ACC112 (cell line): Measurements from ENCODE around the gene VENTX.

Experiments
- H2AFZ ChIP-seq: fragments of 200-600 bp; sonication (generic); one replicate; pipeline ENCODE4 v1.6.0; 2017; ENCODE audit warnings: antibody characterized with exemption, low read length; ENCODE audit not compliant: unreplicated experiment
- H3K27ac ChIP-seq: fragments of 200-600 bp; sonication (generic); 2 replicates; pipeline ENCODE4 v1.5.1; 2014; ENCODE audit warnings: low read depth, mild to moderate bottlenecking, antibody characterized with exemption, low read length, moderate library complexity
- H3K27me3 ChIP-seq: fragments of 200-600 bp; sonication (generic); 2 replicates; pipeline ENCODE4 v1.6.1; 2014; ENCODE audit warnings: mild to moderate bottlenecking, antibody characterized with exemption, low read length, moderate library complexity, mixed read lengths; ENCODE audit not compliant: insufficient read depth
- H3K36me3 ChIP-seq: fragments of 200-600 bp; sonication (generic); 2 replicates; pipeline ENCODE4 v1.6.1; 2016; ENCODE audit warnings: mild to moderate bottlenecking, antibody characterized with exemption, low read length, moderate library complexity, mixed read lengths; ENCODE audit not compliant: insufficient read depth
- H3K4me1 ChIP-seq: fragments of 200-600 bp; sonication (generic); one replicate; pipeline ENCODE4 v1.6.1; 2016; ENCODE audit warnings: low read length, mixed read lengths; ENCODE audit not compliant: insufficient read depth, unreplicated experiment, control insufficient read depth
- H3K4me3 ChIP-seq: fragments of 200-600 bp; sonication (generic); 2 replicates; pipeline ENCODE4 v1.5.1; 2014; ENCODE audit warnings: mild to moderate bottlenecking, low read depth, low read length
- H3K79me2 ChIP-seq: fragments of 200-600 bp; sonication (generic); one replicate; pipeline ENCODE4 v1.6.0; 2016; ENCODE audit warnings: low read length; ENCODE audit not compliant: control insufficient read depth, unreplicated experiment, insufficient read depth

VENTX gene

DNA sequence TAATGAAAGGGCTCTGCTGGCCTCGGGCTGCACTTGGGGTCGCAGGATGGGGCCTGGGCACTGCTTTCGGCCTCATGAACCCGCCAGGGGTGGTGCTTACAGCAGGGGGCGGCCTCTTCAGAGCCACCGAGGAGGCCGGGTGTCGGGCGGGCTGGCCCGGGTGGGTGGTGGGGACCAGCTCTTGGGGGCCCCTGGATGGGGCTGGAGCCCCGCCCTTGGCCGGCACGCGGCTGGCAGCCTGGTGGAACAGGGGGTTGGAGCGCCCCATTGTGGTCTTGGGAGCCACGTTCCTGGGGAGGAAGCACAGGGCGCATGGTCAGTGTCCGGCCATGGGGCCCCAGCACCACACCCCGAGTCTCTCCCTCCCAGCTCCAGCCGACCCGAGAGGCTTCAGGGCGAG is 30.2 kb downstream of the VENTX start:
- Histone ChIP-seq H3K4me1 (no peaks in the 10 kb centered on the region), H3K79me2 (no peaks in the 10 kb centered on the region), H3K27me3 (no peaks in the 10 kb centered on the region), H2AFZ (no peak overlapping the region), H3K4me3 (no peak overlapping the region), H3K27ac (no peak overlapping the region), H3K36me3 (no peaks in the 10 kb centered on the region)

DNA sequence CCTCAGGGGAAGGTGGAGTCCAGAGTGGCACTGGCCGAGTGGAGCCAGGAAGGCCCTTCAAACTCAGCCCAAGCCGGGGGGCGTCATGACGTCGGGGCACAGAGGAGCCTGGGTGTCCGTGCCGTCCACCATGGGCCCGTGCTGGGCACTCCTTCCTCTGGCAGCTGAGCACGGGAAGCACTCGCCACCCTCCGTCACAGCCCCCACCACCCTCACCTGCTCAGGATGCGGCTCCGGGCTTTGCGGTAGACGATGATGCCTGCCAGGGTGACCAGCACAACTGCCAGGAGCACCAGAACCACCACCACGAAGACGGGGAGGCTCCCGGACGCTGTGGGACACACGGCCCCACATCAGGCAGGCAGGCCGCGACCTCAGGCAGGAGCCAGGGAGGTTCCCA is 30.9 kb downstream of the VENTX start:
- Histone ChIP-seq H3K4me1 (no peaks in the 10 kb centered on the region), H3K4me3 (no peak overlapping the region), H3K36me3 (no peaks in the 10 kb centered on the region), H3K27ac (no peak overlapping the region), H3K27me3 (no peaks in the 10 kb centered on the region), H3K79me2 (no peaks in the 10 kb centered on the region), H2AFZ (no peak overlapping the region)

DNA sequence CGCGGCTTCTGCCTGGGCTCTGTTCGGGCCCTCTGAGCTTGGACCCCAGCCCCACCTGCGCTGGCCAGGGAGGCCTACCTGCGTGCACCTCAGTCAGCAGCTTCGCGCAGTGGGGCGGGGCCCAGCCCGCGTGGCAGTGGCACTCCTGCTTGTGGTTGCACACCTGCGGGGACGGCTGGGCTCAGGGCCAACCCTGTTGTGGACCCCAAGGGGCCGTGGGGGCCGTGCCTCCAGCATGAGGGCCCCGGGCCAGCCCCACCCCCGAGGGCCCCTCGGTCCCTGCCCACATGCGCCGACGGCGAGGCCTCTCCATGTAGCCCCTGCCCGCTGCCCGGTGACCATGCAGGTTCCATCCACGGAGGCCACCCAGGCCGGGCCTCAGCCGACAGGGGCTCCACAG is 31.7 kb downstream of the VENTX start:
- Histone ChIP-seq H3K27ac (no peak overlapping the region), H3K4me1 (no peaks in the 10 kb centered on the region)

DNA sequence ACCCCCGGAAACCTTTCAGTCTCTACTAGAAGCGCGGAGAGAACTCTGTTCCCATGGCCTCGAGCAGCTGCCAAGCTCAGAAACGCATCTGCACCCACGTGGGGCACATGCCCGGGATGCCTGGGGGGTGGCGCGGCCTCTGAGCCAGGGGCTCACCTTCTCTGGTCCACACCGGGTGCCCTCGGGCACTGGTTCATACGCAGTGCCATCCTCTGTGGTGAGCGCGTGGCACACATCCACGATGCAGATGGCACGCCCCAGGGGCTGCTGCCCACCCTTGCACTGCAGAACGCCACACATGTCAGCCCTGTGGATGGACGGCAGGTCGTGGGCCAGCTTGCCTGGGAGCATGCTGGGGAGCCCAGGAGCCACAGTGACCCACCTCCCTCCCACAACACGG is 32.5 kb downstream of the VENTX start:
- no peaks in the 10 kb centered on the region for H3K36me3 ChIP-seq
- no peak overlapping the region for H3K27ac ChIP-seq
- H3K79me2 ChIP-seq, result no peaks in the 10 kb centered on the region
- no peak overlapping the region for H2AFZ ChIP-seq
- no peak overlapping the region for H3K4me3 ChIP-seq
- H3K27me3 ChIP-seq, result no peaks in the 10 kb centered on the region
- H3K4me1 ChIP-seq, result no peaks in the 10 kb centered on the region

More for the DNA sequence above, 31.7 kb downstream of the VENTX start:
- Histone ChIP-seq H3K27me3 (no peaks in the 10 kb centered on the region), H3K4me3 (no peak overlapping the region), H2AFZ (no peak overlapping the region), H3K36me3 (no peaks in the 10 kb centered on the region), H3K79me2 (no peaks in the 10 kb centered on the region)

DNA sequence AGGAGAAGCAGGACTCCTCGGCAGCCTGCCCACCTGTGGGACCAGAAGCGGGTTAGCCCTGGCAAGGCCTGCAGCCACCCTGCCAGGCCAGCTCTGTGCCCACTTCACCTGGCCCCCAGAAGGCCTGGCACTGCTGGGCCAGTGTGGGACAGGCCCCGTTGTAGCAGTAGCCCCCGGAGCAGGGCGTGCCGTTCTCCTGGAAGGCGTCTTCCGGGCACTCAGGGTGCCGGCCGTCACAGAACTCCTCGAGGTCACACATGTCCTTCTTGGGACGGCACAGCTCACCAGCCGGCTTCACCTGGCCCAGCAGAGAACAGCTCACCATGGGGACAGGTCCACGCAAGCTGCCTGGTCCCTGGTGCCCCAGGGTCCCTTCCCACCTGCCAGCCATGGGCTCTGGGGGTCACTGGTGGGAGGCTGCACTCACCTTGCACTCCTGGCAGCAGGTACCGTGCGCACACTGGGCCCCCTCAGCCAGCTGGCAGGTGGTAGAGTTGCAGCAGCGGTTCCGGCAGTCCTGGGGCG is 33.2 kb downstream of the VENTX start:
- no peak overlapping the region for H2AFZ ChIP-seq
- H3K79me2 ChIP-seq, result no peaks in the 10 kb centered on the region
- no peak overlapping the region for H3K27ac ChIP-seq
- no peak overlapping the region for H3K4me3 ChIP-seq
- no peaks in the 10 kb centered on the region for H3K4me1 ChIP-seq
- H3K27me3 ChIP-seq, result 0 out of 2 replicates have a peak, but pooled peaks cover 6% of the 10 kb centered on the region
- H3K36me3 ChIP-seq, result no peaks in the 10 kb centered on the region

DNA sequence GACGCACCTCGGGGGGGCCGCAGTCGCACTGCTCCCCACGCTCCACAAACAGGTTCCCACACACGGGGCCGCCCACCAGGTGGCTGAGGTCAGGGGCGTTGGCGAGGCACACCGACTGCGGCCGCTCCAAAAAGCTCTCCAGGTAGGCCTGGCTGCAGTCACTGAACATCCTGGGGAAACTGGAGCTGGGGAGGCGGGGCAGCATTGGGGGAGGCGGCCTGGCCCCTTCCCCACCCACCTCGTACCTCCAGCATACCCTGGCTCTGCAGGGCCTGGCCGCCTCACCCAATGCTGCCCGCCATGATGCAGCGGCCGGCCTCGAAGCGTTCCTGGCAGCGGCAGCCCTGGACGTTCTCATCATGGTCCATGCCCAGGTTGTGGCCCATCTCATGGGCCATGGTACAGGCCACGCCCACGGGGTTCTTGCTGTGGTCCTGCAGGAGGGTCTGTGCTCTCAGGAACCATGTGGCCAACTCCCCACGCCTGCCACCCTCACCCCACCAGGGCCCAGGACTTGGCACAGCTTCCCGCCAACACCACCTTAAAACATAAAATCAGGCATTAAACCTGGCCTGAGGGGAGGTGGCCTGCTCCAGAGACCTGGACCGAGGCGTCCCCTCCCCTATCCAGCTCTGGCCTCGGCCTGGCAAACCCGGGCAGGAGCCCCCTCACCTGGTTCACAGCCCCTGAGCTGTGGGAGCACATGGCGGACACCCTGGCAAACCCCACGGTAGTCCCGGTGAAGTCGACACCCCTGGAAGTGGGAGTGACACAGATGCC is 34.1 kb downstream of the VENTX start:
- Histone ChIP-seq H2AFZ (no peak overlapping the region), H3K27ac (no peak overlapping the region), H3K4me1 (no peaks in the 10 kb centered on the region), H3K79me2 (no peaks in the 10 kb centered on the region), H3K4me3 (no peak overlapping the region), H3K27me3 (peaks cover 14% of the 10 kb centered on the region; the same call in 1 of the 2 replicates), H3K36me3 (no peaks in the 10 kb centered on the region)

GRCh38 chr10:133272301-133272963 is 34.8 kb downstream of the VENTX start:
- no peak overlapping the region for H2AFZ ChIP-seq
- no peaks in the 10 kb centered on the region for H3K36me3 ChIP-seq
- H3K79me2 ChIP-seq, result no peaks in the 10 kb centered on the region
- peaks cover 14% of the 10 kb centered on the region; the same call in 1 of the 2 replicates for H3K27me3 ChIP-seq
- no peaks in the 10 kb centered on the region for H3K4me1 ChIP-seq
- H3K27ac ChIP-seq, result no peak overlapping the region
- no peak overlapping the region for H3K4me3 ChIP-seq

GRCh38 chr10:133272964-133273420 is 35.3 kb downstream of the VENTX start:
- Histone ChIP-seq H3K79me2 (no peaks in the 10 kb centered on the region), H3K27ac (no peak overlapping the region), H3K36me3 (no peaks in the 10 kb centered on the region), H2AFZ (no peak overlapping the region), H3K4me1 (peaks cover 2% of the 10 kb centered on the region), H3K4me3 (no peak overlapping the region), H3K27me3 (peaks cover 14% of the 10 kb centered on the region; the same call in 1 of the 2 replicates)

DNA sequence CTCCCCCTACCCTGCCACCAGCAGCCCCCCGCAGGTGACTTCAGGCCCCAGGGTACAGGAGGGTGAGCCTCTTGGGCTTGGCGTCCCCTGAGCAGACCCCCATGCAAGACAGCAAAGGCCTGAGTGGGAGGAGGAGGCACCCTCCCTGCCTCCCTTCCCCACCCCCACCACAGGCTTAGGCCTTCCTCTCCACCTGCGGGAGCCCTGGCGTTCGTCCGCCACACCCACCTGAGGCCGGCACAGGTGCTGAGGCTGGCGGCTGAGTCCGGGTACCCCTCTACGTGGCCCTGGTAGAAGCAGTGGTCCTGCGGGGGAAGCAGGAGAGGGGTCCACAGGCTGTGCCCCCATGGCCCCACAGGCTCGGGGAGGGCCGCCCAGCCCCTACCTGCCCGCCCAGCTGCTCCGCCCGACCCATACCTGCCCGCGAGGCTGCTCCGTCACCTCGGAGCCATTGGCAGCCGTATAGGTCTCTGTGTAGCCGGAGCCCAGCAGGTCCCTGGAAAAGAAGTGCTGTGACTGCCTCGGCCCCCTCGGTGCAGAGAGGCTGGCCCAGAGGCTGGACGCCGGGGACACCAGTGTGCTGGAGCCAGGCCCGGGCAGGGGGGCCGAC is 36.0 kb downstream of the VENTX start:
- Histone ChIP-seq H2AFZ (no peak overlapping the region), H3K4me1 (peaks cover 7% of the 10 kb centered on the region), H3K4me3 (no peak overlapping the region), H3K27me3 (peaks cover 14% of the 10 kb centered on the region; the same call in 1 of the 2 replicates), H3K27ac (no peak overlapping the region), H3K79me2 (no peaks in the 10 kb centered on the region), H3K36me3 (no peaks in the 10 kb centered on the region)

GRCh38 chr10:133274751-133275683 is 37.4 kb downstream of the VENTX start:
- H3K79me2 ChIP-seq, result no peaks in the 10 kb centered on the region
- peaks cover 14% of the 10 kb centered on the region; the same call in 1 of the 2 replicates for H3K27me3 ChIP-seq
- no peaks in the 10 kb centered on the region for H3K36me3 ChIP-seq
- no peak overlapping the region for H3K27ac ChIP-seq
- H3K4me1 ChIP-seq, result peaks cover 8% of the 10 kb centered on the region
- H2AFZ ChIP-seq, result no peak overlapping the region
- no peak overlapping the region for H3K4me3 ChIP-seq
